ENCODE results near the gene MIA3. TPM values are rescaled to one million over a fixed set of nuclear protein-coding genes. Genes with fewer than 3 reads are reported as not detected.
A peak's percentile ranks its signal among the peaks of the same experiment; 100 is the strongest.

MIA3 gene
- total RNA-seq, 1 donor from 2014 or later, result 48.5 TPM

GRCh38 chr1:222641269-222641948 is 23.5 kb downstream of the MIA3 start:
- TF ChIP-seq CTCF (IDR thresholded peaks at IDR 0.05; ENCODE audit: unreplicated experiment), result no peak
- no peak overlapping the region for H3K4me3 Mint-ChIP-seq (ENCODE audit: unreplicated experiment)
- peaks cover 3% of the 10 kb centered on the region for H3K27me3 Mint-ChIP-seq (ENCODE audit: unreplicated experiment)
- peaks cover 5% of the 10 kb centered on the region for H3K36me3 Mint-ChIP-seq (ENCODE audit: low read depth, unreplicated experiment)
- H3K4me1 Mint-ChIP-seq (ENCODE audit: unreplicated experiment), result peaks cover 17% of the 10 kb centered on the region
- H3K27ac Mint-ChIP-seq (ENCODE audit: unreplicated experiment), result no peak overlapping the region
- no peak for DNase-seq (ENCODE audit: low spot score)
- H3K9me3 Mint-ChIP-seq (ENCODE audit: unreplicated experiment), result no peaks in the 10 kb centered on the region

- H3K4me3 Mint-ChIP-seq (ENCODE audit: unreplicated experiment), result no peak overlapping the region
- TF ChIP-seq CTCF (IDR thresholded peaks at IDR 0.05; ENCODE audit: unreplicated experiment), result no peak
- no peaks in the 10 kb centered on the region for H3K36me3 Mint-ChIP-seq (ENCODE audit: low read depth, unreplicated experiment)
- peaks cover 3% of the 10 kb centered on the region for H3K27me3 Mint-ChIP-seq (ENCODE audit: unreplicated experiment)
- H3K9me3 Mint-ChIP-seq (ENCODE audit: unreplicated experiment), result no peaks in the 10 kb centered on the region
- H3K27ac Mint-ChIP-seq (ENCODE audit: unreplicated experiment), result peak overlapping the region; percentile 46
- DNase-seq (ENCODE audit: low spot score), result no peak
- peaks cover 17% of the 10 kb centered on the region for H3K4me1 Mint-ChIP-seq (ENCODE audit: unreplicated experiment)
Observed at GRCh38 chr1:222642468-222642867, 24.6 kb downstream of the MIA3 start.

- no peaks in the 10 kb centered on the region for H3K36me3 Mint-ChIP-seq (ENCODE audit: low read depth, unreplicated experiment)
- no peak for TF ChIP-seq CTCF (IDR thresholded peaks at IDR 0.05; ENCODE audit: unreplicated experiment)
- DNase-seq (ENCODE audit: low spot score), result no peak
- no peaks in the 10 kb centered on the region for H3K9me3 Mint-ChIP-seq (ENCODE audit: unreplicated experiment)
- H3K27me3 Mint-ChIP-seq (ENCODE audit: unreplicated experiment), result peaks cover 3% of the 10 kb centered on the region
- H3K4me3 Mint-ChIP-seq (ENCODE audit: unreplicated experiment), result peak overlapping the region; percentile 95
- H3K27ac Mint-ChIP-seq (ENCODE audit: unreplicated experiment), result peak overlapping the region; percentile 99
- H3K4me1 Mint-ChIP-seq (ENCODE audit: unreplicated experiment), result peaks cover 17% of the 10 kb centered on the region
Observed at GRCh38 chr1:222643606-222643937, 25.7 kb downstream of the MIA3 start.

- no peaks in the 10 kb centered on the region for H3K36me3 Mint-ChIP-seq (ENCODE audit: low read depth, unreplicated experiment)
- peak overlapping the region; percentile 99 for H3K27ac Mint-ChIP-seq (ENCODE audit: unreplicated experiment)
- peak overlapping the region; percentile 95 for H3K4me3 Mint-ChIP-seq (ENCODE audit: unreplicated experiment)
- H3K9me3 Mint-ChIP-seq (ENCODE audit: unreplicated experiment), result no peaks in the 10 kb centered on the region
- H3K27me3 Mint-ChIP-seq (ENCODE audit: unreplicated experiment), result peaks cover 3% of the 10 kb centered on the region
- H3K4me1 Mint-ChIP-seq (ENCODE audit: unreplicated experiment), result peaks cover 17% of the 10 kb centered on the region
- no peak for TF ChIP-seq CTCF (IDR thresholded peaks at IDR 0.05; ENCODE audit: unreplicated experiment)
- peak; percentile 97 for DNase-seq (ENCODE audit: low spot score)
Observed at GRCh38 chr1:222643938-222644635, 26.2 kb downstream of the MIA3 start.

- no peak for DNase-seq (ENCODE audit: low spot score)
- Mint-ChIP-seq H3K4me3 (ENCODE audit: unreplicated experiment) (peak overlapping the region; percentile 95), H3K9me3 (ENCODE audit: unreplicated experiment) (no peaks in the 10 kb centered on the region), H3K4me1 (ENCODE audit: unreplicated experiment) (peaks cover 17% of the 10 kb centered on the region), H3K36me3 (ENCODE audit: low read depth, unreplicated experiment) (no peaks in the 10 kb centered on the region), H3K27ac (ENCODE audit: unreplicated experiment) (peak overlapping the region; percentile 99), H3K27me3 (ENCODE audit: unreplicated experiment) (peaks cover 3% of the 10 kb centered on the region)
- TF ChIP-seq CTCF (IDR thresholded peaks at IDR 0.05; ENCODE audit: unreplicated experiment), result no peak
Observed at GRCh38 chr1:222644636-222644980, 26.7 kb downstream of the MIA3 start.

All from endothelial cell (in vitro differentiated cells).